Measurements from ENCODE around the gene AGPAT1. TPM values are rescaled to one million over a fixed set of nuclear protein-coding genes. Genes with fewer than 3 reads are reported as not detected.

AGPAT1 gene
- total and polyA plus RNA-seq, 7 donors, result 35.0 to 77.8 (median 47.4) TPM

DNA sequence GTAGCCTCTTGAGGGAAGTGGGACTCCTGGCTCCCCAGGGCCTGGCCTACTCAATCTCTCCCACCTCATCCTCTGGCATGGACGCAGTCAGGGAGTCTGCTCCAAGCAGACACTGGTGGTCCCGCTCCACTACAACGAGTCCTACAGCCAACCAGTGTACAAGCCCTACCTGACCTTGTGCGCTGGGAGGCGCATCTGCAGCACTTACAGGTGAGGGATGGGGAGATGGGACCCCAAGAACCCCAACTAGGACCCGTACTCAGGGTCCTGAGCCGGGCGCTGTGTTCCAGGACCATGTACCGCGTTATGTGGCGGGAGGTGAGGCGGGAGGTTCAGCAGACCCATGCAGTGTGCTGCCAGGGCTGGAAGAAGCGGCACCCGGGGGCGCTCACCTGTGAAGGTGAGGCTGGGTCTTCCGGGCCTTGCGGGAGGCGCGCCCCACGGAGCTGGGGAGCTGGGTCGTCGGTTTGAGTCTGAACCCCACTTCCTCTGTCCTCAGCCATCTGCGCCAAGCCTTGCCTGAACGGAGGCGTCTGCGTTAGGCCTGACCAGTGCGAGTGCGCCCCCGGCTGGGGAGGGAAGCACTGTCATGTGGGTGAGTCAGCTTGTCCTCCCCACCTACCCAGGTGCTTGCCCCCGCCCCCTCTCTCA lies 9.3 kb downstream of the AGPAT1 start:
- TF ChIP-seq, protein P1, sequence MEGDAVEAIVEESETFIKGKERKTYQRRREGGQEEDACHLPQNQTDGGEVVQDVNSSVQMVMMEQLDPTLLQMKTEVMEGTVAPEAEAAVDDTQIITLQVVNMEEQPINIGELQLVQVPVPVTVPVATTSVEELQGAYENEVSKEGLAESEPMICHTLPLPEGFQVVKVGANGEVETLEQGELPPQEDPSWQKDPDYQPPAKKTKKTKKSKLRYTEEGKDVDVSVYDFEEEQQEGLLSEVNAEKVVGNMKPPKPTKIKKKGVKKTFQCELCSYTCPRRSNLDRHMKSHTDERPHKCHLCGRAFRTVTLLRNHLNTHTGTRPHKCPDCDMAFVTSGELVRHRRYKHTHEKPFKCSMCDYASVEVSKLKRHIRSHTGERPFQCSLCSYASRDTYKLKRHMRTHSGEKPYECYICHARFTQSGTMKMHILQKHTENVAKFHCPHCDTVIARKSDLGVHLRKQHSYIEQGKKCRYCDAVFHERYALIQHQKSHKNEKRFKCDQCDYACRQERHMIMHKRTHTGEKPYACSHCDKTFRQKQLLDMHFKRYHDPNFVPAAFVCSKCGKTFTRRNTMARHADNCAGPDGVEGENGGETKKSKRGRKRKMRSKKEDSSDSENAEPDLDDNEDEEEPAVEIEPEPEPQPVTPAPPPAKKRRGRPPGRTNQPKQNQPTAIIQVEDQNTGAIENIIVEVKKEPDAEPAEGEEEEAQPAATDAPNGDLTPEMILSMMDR (IDR thresholded peaks at IDR 0.05), result no peak
- Histone ChIP-seq H3K4me1 (no peaks in the 10 kb centered on the region), H3K27ac (no peak overlapping the region), H3K36me3 (ENCODE audit: insufficient read depth in 1 of 2, low read depth in 1 of 2) (peaks cover 0 to 72% of the 10 kb centered on the region in 2 donors), H3K4me3 (no peak overlapping the region), H3K9me3 (no peaks in the 10 kb centered on the region), H3K27me3 (ENCODE audit: insufficient read depth in 3 of 3, low read length in 2 of 3) (no peaks in the 10 kb centered on the region)
- WGBS, 3 donors, result 82 to 87% (median 85%) methylated on average over 30 of the region's 30 CpGs
- intact Hi-C loops (cut with DNase I), result no loop called here
- ATAC-seq (peak in 2 of 4 donors; percentile 18 to 21), DNase-seq (no peak)

DNA sequence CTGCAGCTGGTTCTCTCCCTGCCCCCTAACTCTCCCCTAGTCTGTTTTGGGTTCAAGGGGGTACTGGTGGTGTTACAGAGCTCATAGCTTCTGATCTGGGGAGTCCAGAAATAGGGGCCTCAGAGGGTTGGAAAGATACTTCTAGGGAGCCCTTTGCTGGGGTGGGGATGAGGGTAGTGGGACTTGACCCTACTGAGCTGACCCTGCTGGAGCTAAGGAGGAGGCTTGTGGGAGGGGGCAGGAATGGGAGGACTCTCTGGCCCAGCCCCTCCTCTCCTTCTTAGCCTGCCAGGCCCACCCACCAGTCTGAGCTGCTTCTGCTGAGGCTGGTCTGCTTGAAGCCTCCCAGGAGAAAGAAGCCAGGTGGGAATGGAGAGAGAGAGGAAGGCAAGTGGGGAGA lies 11.6 kb downstream of the AGPAT1 start, which contains the start of gene EGFL8:
Gene EGFL8, plus strand, starts transcription at position 301 of the 400 bp plus-strand sequence. CDS start 1,571 bp downstream, outside the sequence.
- H3K27ac ChIP-seq, result no peak within 1 kb of the TSS
- H3K27me3 ChIP-seq (ENCODE audit: insufficient read depth in 3 of 3, low read length in 2 of 3), result no peaks in the 10 kb centered on the region
- ATAC-seq (no peak), DNase-seq (no peak)
- TF ChIP-seq, protein P1 (IDR thresholded peaks at IDR 0.05), result no peak
- no peaks in the 10 kb centered on the region for H3K9me3 ChIP-seq
- no peak within 1 kb of the TSS for H3K4me3 ChIP-seq
- no peaks in the 10 kb centered on the region for H3K4me1 ChIP-seq
- intact Hi-C loops (cut with DNase I), result no loop called here
- H3K36me3 ChIP-seq (ENCODE audit: insufficient read depth in 1 of 2, low read depth in 1 of 2), result peaks cover 0 to 70% of the 10 kb centered on the region in 2 donors

DNA sequence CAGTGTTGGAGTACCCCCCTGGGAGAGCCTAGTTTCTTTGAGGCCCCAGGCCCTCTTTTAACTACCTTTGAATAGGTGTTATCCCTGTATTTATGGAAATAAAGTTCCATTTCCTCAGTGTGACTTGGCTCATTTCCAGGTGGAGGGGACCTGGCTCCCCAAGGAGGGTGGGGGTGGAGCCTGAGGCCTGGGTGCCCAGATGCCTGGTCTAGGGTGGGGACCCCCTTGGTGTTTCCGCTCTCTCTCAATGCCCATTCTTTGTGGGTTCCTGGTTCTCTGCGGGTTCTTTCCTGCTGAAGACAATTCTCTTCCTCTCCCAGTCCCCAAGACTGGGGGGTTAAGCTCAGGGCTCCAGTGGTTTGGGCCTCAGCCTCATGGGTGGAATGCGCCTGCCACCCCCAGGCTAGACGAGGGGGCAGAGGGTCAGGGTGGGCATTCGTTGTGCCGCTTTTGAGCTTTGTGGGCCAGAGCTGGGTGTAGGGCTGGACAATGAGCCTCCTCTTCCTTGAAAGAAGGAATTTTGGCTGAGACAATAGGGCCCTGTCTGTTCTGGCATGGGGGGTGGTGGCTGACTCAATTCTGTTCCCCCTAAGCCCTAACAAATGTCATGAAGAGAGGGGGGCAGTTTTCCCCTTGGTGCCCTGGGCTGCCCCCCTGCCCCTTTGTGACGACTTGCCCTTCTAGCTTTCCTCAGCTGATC lies 12.2 kb downstream of the AGPAT1 start:
- WGBS, 3 donors, result 79 to 82% (median 80%) methylated on average over 7 of the region's 7 CpGs
- intact Hi-C loops (cut with DNase I), result no loop called here
- peaks cover 0 to 69% of the 10 kb centered on the region in 2 donors for H3K36me3 ChIP-seq (ENCODE audit: insufficient read depth in 1 of 2, low read depth in 1 of 2)

DNA sequence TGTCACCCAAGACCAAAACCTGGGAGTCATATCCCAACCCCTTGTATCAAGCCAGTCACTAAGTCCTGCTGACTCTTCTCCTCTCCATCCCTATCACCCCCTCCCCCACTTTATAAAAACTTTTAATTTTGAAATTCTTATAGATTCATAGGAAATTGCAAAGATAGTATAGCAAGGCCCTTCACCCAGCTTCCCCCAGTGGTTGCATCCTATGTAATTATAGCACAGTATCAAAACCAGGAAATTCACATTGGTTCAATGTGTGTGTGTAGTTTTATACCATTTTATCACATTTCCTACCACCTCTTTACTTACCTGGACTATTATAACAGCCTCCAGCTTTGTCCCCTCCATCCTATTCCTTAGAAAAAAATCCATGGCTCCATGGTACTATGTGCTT lies 17.8 kb downstream of the AGPAT1 start:
- Histone ChIP-seq H3K27ac (no peak overlapping the region), H3K4me1 (peaks cover 5% of the 10 kb centered on the region), H3K4me3 (no peak overlapping the region), H3K36me3 (ENCODE audit: insufficient read depth in 1 of 2, low read depth in 1 of 2) (peaks cover 8 to 68% of the 10 kb centered on the region in 2 donors), H3K9me3 (no peaks in the 10 kb centered on the region), H3K27me3 (ENCODE audit: insufficient read depth in 3 of 3, low read length in 2 of 3) (no peaks in the 10 kb centered on the region)
- DNase-seq (no peak), ATAC-seq (no peak)
- intact Hi-C loops (cut with DNase I), result no loop called here
- TF ChIP-seq, protein P1 (IDR thresholded peaks at IDR 0.05), result no peak

More for the DNA sequence above, 12.2 kb downstream of the AGPAT1 start:
- Histone ChIP-seq H3K4me1 (no peaks in the 10 kb centered on the region), H3K27ac (no peak overlapping the region), H3K9me3 (no peaks in the 10 kb centered on the region), H3K4me3 (no peak overlapping the region), H3K27me3 (ENCODE audit: insufficient read depth in 3 of 3, low read length in 2 of 3) (no peaks in the 10 kb centered on the region)
- DNase-seq (no peak), ATAC-seq (peak in 1 of 4 donors; percentile 27)
- TF ChIP-seq, protein P1 (IDR thresholded peaks at IDR 0.05), result no peak
